Hindlimb muscle (tissue), 1 donor: ENCODE measurements around the gene ZNF784. TPM values are rescaled to one million over a fixed set of nuclear protein-coding genes. Genes with fewer than 3 reads are reported as not detected.
A peak's percentile ranks its signal among the peaks of the same experiment; 100 is the strongest.

Experiments
- DNase-seq: peaks from one replicate; pipeline ENCODE4 v3.0.0-alpha.2; 2013
- polyA plus RNA-seq: library from polyadenylated mRNA; unstranded; fragments of 120-200 nt; gene quantifications from one replicate; pipeline ENCODE4 v1.2.1, GENCODE V29; 2013; ENCODE audit not compliant: insufficient read length

Gene ZNF784, protein sequence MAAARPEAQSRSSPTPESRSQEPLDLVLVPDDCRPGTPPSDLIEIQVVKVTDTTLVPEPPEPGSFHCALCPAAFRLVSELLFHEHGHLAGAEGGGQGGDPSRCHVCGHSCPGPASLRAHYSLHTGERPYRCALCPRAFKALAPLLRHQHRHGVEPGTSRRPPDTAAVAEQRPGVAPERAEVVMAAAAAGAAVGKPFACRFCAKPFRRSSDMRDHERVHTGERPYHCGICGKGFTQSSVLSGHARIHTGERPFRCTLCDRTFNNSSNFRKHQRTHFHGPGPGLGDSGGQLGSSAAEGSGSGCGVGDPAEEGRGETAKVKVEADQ
- 9.3 TPM for polyA plus RNA-seq

DNA sequence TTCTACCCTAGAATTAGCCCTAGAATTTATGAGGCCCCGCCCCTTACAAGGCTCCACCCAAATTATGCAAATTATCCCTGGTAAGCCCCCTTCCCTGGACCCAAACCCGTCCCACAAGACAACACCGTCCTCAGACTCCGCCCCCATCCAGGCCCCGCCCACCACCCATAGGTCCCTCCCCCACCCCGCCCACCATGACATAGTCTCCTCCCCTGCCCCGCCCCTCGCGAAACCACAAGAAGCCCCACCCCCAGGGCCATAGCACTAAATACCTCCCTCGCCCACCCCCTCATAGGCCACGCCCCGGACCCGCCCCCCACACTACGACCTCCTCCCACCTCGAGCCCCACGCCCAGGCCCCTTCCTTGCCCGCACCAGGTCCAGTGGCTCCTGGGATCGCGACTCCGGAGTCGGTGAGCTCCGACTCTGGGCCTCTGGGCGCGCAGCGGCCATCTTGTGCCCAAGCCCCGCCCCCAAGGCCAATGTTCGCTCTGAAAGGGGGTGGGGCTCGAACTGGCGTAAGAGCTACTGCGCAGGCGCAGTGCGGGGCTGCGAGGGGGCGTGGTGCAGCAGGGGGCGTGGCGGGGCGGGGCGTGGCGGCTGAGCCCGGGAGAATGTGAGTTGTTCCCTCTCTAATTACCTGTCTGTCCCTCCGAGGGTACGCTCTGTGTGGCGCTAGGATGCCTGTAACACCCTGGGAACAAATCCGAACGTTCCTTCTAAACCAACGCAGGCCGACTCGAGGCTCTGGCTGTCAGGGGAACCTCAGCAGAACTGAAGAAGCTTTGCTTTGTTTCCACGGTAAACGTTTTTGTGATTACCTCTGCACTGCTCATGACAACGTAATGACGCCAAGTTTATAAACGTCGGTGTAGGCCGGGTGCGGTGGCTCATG is at the start of gene ZNF784:
TSS of gene ZNF784 (minus strand) at position 458 of the 895 bp plus-strand sequence. CDS start at position 453, 5 bp downstream.
- DNase-seq = peak; percentile 95

DNA sequence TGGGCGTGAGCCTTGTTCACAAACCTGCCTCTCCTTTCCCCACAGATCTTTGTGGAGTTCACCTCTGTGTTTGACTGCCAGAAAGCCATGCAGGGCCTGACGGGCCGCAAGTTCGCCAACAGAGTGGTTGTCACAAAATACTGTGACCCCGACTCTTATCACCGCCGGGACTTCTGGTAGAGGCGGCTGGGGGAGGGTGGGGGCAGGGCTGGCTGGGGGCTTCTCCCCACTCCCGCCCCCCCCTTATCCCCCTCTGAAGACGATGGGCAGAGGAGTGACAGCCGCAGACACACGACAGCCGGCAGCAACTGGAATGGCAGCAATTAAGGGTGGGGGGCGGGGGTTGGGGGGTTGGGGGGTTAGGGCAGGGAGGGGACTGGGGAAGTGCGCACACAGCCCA is 49.5 kb upstream of the ZNF784 start:
- no peak for DNase-seq

DNA sequence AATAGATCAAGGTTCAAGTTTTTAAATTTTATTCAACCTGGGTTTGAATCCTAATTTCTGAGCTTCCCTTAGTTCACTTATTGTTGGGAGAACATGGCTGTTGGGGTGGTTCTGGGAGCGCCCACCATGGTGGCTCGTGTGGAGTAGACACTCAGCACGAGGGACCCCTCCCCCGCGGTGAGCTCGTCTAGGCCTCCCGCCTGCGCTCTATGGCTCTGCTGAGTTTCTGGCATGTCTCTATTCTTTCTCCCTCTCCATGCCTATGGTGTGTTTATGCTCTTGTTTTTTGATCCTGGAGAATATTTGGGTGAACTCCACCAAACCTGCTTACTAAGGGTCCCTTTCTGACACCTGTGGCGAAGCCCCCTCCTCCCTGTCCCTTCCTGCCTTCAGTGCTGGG is 49.1 kb upstream of the ZNF784 start:
- no peak for DNase-seq

DNA sequence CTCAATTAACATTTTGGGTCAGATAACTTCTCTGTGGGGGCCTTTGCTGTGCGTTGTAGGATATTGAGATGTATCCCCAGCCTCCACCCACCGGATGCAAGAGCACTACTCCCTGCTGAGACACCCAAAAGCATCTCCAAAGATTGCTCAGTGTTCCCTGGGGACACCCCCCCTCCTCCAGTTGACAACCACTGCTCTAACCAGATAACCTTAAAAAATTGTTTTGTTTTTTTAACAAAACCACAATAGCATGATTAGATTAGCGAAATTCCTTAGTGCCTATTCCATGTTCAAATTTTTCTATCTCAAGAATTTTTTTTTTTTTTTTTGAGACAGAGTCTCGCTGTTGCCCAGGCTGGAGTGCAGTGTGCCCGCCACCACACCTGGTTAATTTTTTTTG is 48.1 kb upstream of the ZNF784 start:
- no peak for DNase-seq

DNA sequence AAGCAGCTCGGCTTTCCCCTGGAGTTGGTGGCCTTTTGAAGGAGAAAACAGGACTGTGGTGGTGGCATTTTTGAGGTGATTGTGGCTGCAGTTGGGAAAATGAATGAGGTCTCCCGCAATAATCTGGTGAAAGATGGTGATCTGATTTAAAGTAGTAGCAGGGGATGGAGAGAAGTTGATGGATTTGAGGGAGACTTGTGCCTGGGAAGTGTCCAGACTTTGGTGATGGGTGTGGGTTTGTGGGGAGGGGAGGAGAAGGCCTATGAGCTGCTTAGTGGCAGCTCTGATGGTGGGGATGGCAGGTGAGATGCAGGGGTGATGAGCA is 46.6 kb upstream of the ZNF784 start:
- DNase-seq = no peak

DNA sequence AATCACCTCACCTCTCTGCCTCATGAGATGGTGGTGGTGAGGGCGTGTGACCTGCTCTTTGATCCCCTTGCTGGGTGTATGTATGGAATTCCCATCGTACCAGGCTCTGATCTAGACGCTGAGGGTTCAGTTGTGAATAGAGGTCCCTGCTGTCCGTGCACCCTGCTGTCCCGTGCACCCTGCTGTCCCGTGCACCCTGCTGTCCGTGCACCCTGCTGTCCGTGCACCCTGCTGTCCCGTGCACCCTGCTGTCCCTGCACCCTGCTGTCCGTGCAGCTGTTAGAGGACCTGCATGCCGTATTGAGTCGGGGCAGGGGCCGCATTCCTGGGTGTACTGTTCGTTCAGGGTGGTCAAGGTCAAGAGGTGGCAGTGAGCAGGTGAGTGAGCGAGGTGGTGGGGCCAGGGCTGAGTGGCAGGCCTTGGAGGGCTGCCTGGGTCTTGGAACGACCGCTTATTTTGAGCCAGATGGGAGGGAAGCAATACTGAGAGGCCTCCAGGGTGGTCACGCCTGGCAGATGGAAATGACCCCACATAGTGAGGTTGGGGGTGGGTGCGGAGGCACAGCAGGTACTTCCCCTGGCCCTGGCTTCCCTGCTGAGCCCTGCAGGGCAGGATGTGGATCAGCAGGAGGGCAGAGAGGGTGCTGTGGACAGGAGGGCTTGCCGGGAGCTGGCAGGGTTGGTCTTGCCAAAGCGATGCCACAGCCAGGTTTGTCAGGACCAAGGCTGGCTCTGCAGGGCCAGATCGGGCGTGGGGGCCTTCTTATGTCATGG is 46.1 kb upstream of the ZNF784 start:
- DNase-seq = no peak

DNA sequence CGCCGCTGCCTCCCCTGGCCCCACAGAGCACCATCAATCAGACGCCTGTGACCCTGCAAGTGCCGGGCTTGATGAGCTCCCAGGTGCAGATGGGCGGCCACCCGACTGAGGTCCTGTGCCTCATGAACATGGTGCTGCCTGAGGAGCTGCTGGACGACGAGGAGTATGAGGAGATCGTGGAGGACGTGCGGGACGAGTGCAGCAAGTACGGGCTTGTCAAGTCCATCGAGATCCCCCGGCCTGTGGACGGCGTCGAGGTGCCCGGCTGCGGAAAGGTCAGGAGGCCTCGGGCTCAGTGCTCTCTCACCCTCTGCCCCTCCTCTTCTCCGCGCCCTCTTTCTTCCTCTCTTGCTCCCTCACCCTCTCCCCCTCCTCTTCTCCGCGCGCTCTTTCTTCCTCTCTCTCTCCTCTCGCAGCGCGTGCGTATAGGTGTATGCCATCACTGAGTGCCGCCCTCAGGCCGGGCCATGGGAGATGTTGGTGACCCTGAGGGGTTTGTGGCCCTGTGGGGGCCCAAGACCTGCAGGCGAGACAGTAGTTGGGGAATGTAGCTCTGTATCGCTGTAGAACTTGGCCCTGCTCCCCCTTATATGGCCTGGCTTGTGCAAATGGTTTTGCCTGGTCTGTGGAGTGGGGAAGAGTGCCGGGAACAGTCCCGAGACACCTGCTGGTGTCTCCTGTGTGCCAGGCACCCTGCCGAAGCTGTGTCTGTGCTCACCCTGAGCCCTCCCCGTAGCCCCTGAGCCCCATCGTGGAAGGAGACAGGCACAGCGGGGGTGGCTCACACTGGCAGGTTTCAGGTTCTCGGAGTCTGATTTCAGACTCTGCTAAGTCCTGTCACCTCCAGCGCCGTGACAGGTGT is 45.3 kb upstream of the ZNF784 start:
- no peak for DNase-seq

DNA sequence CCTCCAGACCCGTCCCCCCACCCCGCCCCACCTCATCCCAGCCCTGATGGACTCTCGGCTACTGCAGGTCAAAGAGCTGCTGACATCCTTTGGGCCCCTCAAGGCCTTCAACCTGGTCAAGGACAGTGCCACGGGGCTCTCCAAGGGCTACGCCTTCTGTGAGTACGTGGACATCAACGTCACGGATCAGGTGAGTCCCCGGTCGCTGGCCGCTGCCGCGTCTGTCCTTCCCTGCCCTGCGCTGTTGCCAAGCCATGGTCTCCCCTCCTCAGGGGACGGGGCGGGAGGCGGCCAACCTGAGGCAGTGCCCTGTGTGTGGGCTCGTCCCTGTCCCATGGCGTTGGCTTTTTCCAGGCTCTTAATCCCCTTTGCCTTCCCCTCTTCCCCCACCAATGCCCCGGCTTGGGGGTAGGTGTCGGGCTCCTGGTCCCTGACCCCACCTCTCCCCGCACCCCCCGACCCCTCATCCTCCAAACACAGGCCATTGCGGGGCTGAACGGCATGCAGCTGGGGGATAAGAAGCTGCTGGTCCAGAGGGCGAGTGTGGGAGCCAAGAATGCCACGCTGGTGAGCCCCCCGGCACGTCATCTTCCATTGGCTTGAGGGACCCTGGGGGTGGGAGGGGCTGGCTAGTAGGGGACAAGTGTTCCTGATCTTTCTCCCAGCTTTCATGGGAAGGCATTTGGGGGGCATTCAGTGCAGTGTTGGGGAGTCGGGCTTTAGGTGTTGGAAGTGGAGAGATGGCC is 44.4 kb upstream of the ZNF784 start:
- DNase-seq = no peak

DNA sequence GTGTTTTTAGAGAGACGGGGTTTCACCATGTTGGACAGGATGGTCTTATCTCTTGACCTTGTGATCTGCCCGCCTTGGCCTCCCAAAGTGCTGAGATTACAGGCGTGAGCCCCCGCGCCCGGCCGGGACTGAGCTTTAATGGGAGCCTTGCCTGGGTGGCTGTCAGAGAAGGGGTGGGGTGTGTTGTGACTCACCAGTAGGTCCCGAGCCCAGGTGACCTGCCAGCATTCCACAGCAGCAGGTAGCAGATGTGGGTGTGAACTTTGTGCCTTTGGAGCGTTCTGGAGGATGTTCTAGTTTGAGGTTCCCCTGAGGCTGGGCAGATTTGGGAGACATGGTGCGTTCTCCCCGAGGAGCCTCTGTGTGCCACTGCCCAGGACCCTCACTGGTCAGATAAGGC is 43.6 kb upstream of the ZNF784 start:
- no peak for DNase-seq

DNA sequence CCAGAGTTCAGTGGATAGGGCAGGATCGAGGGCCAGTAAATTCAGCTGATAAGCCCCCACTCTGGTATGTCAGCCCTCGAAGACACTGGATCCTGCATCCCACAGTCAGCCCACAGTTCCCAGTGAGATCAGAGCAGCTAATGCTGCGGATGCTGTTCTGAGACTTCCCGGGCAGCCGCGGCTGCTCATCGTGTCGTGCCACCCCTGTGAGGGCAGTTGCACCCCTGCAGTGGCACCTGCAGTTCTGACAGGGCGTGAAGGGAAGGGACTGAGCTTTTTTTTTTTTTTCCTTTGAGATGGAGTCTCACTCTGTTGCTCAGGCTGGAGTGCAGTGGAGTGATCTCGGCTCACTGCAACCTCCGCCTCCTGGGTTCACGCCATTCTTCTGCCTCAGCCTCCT is 43.1 kb upstream of the ZNF784 start:
- no peak for DNase-seq

DNA sequence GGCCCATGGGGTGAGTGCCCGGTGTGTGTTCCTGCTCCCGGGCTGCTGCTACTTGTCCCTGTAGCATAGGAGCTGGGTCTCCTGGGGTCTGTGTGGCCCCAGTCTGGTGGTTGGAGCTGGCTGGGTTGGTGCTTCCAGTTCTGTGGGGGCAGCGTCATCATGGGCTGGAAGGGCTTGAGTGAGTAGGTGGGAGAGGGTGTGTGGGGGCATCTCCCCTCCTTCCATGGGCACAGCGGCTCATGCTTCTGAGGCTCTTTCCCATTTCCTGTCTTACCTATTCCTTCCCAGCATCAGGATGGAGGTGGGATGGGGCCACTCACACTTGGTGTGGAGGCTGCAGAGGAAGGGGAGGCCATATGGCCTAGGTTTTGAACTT is 42.6 kb upstream of the ZNF784 start:
- no peak for DNase-seq

DNA sequence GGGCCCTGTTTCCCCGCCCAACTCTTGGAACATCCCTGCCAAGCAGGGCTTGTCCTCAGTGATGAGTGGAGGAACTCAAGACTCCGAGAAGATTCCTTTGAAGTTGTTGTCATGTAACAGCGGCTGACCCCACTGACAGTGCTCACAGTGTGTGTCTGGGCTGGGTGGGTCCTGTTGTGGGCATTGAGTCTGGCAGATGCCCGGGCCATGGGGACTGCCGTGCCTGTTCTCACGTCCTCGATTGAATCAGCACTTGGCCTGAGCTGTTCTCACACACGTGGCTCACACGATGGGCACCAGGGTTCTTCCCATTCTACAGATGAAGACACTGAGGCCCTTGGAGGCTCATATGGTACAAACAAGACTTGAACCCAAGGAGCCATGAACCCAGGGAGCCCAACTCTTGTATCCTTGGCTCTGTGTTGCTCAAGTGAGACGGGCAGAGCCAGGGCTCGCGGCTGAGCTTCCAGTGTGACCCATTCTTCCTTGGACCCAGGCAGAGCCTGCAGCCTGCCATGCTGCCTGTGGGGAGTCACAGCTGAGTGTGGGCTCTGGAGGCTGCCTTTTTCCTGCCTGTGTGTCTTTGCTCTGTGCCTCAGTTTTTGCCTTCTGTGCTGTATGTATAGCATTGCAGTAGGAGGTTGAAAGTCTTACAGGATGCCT is 42.1 kb upstream of the ZNF784 start:
- DNase-seq = no peak

DNA sequence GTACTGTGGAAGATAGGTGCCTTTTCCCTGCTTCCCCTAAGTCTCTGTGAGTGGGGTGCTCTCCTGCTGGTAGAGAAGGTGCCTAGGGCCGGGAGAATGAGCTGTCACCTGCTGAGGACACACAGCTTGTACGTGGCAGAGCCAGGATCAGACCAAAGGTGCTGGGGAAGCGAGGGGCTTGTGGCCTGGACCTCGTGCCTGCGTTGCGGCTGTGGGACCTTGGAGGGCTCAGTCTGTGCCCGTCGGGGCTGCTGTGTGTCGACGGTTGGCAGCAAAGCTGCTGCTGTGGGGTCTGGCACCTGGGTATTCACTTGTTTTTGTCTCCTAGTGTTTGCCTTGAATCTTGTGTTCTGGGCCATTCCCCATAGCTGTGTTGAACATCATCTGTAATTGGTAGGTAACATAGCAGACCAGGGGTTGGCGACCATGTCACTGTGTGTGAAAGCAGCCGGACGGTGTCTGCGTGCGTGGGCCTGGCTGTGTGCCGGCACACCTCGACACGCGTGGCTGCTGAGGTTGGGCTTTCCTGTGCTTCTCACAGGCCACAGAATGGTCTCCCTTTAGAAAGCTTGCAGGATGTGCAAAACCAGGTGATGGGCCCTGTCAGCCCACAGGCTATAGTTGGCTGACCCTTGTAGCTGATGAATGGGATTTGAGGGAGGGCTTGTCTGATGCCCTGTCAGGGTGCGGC is 39.6 kb upstream of the ZNF784 start:
- no peak for DNase-seq

DNA sequence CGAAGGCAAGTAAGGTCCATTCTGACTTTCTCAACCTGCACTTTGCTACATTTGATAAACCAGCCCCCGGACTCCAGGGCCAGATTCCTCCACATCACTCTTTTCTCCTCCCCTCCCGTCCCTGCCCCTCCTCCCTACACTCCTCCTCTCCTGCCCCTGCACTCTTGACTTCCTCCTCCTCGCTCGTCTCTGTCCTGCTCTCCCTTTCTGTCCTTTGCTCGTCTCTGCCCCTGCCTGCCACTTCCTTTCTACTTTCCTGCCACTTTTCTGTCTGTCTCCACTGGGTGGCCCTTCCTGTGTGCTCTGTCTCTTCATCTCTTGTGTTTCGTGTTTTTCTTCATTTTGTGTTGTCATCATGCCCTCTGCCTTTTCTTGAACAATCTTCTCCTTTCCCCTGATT is 37.5 kb upstream of the ZNF784 start:
- no peak for DNase-seq

DNA sequence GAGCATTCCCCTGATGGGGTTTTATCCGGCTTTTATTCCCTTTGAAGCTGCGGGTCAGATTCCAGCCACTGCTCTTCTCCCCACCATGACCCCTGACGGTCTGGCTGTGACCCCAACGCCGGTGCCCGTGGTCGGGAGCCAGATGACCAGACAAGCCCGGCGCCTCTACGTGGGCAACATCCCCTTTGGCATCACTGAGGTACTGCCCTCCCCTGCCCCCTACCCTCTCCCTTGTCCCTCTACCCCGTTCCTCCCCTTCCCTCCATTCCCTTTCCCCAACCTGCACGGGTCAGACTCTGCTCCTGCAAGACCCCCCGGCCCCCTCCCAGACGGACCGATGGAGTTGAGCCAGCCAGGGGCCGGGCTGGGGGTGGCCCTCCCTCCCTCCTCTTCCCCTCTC is 36.6 kb upstream of the ZNF784 start:
- DNase-seq = no peak

DNA sequence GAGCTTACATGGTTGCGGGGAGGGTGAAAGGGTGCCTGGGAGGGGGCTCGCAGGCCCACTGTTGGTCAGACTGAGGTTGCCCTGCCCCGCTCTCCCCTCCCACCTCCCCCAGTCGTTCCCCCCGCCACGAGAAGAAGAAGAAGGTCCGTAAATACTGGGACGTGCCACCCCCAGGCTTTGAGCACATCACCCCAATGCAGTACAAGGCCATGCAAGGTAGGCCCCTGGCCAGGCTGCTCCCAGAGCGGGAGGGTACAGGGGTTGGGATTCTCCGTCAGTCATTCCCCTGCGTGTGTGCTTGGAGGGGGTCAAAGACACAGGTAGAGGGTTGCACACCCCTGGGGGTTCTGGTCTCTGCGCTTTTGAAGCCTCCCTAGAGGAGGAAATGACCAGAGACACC is 36.0 kb upstream of the ZNF784 start:
- no peak for DNase-seq

DNA sequence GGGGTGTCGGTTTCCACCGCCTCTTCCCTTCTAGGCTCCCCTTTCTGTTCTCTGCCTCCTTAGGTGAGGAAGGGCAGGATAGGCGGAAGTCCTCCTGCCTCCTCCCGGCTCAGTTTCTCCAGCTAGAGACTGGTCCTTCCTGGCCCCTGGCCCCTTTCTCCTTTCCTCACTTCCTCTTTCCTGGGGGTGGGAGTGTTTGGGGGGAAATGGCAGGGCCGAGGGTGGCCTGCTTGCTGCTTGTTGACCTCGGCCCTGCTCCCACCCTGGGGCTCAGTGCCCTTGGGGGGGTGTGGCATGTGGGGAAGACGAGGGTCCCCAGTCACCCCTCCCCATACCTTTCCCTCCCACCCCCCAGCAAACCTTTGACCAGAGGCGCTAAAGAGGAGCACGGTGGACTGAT is 35.5 kb upstream of the ZNF784 start:
- no peak for DNase-seq

DNA sequence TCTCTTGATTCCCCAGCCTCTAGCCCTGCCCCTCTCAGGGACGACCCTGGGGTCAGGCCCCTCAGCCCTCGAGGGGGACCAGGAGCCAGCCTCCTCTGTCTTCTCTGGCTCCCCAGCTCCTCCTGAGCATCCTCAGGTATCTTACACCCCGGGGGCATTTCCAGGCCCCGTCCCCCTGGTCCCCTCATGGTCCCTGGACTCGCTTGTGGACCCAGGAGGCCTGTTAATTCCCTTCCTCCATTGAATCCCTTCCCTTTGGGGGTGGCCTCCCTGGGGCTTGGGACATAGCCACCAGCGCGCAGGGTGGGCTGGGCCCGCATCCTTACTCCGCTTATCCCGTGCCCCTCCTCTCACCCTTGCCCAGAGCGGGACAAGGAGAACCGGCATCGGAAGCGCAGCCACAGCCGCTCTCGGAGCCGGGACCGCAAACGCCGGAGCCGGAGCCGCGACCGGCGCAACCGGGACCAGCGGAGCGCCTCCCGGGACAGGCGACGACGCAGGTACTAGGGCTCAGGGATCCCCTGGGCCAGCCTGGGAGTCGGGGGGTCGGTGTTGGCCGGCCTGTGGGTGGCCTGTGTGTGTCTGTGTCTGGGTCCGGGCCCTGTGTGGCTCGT is 34.6 kb upstream of the ZNF784 start:
- DNase-seq = no peak

DNA sequence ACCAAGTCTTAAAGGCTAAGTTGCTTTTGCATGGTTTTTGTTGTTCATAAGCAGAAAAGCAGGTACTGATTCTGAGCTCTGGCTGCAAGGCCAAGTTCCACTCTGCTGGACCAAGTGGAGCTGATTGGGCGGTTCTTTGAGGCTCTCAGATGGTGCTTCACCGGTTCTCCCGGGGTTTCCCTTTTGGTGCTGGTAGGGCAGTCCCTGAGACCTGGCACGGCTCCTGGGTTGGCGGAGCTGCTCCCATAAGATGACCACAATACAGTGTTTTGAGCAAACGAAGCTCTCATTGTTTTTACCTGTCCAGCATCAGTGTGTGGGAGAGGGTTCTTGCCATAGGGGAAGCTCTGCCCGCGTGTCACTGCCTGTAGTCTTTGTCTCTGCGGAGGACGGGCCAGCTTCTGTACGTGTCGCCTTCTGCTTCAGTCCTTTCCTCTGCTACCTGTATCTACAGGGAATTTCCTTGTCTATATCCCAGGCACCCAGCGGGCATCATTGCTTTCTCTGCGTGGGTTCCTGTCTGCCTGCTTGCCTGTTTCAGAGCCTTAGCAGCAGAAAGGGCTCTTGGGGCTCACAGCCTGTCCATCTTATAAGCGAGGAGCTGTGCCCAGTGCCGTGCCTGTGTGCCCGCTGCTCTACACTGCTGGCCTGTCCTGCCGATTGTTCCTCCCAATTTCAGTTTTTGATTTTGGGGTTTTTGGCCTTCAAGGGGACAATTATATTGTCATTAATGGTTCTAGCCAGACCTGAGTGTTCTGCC is 32.8 kb upstream of the ZNF784 start:
- no peak for DNase-seq
